GM21423 (cell line): ENCODE data around the gene HYCC1.
A peak's percentile ranks its signal among the peaks of the same experiment; 100 is the strongest.
"Not testable (repeated sequence)": the region's sequence is repeated elsewhere in the genome, so short reads cannot be mapped to it uniquely, and the experiment has no call there.

Experiments used
- ATAC-seq: cut with Tn5 transposase; IDR thresholded peaks from one replicate; pipeline ENCODE4 v1.9.1; 2021; ENCODE audit warnings: mild to moderate bottlenecking, moderate library complexity; ENCODE audit not compliant: unreplicated experiment

Gene HYCC1

DNA sequence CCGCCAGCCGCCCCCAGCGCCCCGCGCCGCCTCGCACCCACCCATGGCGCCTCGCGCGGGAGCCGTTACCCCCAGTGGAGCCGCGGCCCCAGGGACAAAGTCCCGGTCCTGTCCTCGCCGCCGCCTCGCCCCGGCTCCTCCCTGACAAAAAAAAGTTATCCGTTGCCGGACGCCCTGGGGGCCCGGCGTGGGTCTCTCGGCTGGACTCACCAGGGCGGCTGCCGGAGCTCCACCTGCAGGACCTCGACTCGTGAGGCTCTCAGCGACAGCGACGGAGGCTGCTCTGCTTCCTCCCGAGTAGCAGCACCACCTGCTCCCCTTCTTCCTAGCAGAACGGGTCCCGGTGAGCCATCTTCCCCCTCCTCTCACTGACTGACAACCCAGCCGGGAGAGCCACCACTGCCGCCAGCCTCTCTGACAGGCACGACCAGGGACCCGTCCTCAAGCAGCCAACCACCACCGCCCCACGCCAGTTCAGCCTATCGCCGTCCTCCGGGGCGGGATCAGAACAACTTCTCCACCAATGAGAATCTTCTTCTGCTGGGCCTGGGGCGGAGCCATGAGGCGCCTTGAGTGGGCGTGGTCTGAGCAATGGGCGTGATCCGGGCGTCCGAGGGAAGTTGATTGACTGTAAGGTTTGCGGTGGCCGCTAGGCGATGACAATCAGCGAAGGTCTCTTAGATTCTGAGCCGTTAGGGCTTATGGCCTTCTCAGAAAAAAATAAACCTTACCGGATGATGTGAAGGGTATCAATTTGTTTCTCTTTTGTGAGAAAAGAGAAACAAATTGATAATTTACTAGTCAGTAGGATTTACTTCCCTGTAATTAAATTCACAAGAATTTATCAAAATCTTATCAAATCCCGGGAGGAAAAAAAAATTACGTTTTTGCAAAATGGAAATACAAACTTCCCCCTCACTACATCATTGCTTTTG is at the start of gene HYCC1:
HYCC1 (minus strand) TSS at position 416 of the 935 bp plus-strand sequence. CDS start 23,019 bp downstream, outside the sequence.
- ATAC-seq: peak; percentile 92

DNA sequence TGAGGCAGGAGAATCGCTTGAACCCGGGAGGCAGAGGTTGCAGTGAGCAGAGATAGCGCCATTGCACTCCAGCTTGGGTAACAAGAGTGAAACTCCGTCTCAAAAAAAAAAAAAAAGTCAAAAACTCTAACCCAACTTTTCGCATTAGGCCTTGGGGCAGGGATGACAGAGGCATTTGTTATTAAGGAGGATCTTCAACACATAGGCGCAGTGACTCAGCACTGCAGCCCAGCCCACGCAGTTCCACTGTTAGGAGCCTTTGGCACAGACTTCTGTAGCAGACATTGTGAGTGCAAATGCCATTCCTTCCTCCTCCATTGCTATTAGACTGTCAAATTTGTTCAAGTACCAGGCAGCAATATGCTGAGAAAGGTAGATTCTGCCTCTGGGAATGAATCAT is 48.5 kb upstream of the HYCC1 start:
- no peak for ATAC-seq

DNA sequence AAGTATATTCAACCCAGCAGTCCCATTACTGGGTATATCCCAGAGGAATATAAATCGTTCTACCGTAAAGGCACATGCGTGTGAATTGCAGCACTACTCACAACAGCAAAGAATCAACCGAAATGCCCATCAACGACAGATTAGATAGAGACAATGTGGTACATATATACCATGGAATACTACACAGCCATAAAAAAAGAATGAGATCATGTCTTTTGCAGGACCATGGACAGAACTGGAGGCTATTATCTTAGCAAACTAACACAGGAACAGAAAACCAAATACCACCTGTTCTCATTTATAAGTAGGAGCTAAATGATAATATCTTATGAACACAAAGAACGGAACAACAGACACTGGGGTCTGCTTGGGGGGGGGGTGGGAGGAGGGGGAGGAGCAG is 47.4 kb upstream of the HYCC1 start:
- ATAC-seq: no peak

DNA sequence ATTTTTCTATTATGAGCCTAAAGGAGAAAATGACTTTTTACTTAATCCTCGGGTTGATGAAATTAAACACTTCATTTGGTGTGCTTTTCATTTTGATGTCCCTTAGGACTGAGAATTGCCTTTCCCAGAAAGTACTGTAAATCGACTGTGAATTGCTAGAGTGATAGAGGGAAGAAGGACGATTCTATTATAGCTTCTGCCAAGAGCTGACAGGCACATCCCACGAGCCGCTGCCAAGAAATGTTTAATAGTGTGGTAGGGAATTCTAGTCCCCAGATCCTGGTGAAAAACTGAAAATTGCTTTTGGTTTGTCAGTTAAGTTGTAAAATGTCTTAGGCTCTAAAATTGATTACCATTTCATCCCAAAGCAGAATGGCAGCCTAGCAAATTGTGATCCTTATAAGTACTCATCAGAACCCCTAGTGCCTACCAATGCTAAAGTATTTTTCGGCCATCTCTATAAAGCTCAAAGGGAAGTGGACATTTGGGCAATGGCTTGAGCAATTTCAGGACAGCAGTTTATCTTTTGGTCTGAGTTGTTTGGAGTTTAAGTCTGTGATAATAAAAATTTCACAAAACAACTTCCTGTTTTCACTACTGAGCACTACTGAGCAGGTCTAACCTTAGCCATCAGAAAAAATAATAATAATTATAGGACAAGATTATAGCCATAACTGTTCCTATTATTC is 44.6 kb upstream of the HYCC1 start:
- no peak for ATAC-seq

DNA sequence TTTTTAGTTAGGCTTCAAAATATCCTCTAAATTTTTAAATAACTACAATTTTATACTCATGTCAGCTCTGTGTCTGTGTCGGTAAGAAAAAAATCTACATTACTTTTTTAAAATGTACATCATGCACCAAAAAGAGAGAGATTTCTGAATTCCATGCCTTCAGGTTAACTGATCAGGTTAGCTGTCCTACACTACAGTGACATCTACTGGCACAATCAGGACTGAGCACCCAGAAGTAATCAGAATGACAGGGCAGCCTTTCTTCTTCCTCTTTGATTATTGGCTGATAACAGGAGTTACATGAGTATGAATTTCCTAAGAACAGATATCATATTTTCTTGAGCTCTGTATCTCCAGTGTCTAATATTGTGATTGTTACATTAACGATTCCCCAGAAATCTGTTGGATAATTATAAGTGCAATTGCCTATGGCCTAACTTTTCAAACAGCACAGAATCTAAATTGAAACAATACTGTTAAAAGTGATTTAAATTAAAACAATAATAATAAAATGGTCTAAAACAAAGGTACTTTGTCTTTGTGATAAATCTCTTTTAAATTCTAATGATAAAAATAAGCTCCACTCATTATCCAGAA is 41.8 kb upstream of the HYCC1 start:
- ATAC-seq: peak; percentile 78

DNA sequence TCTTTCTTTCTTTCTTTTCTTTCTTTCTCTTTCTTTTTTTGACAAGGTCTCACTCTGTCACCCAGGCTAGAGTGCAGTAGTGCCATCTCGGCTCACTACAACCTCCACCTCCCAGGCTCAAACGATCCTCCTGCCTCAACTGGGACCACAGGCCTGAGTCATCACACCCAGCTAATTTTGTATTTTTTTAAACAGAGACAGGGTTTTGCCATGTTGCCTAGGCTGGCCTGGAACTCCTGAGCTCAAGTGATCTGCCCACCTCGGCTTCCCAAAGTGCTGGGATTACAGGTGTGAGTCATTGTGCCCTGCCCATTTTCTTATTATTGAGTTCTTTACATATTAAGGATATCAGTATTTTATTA is 37.2 kb upstream of the HYCC1 start:
- ATAC-seq: not testable (repeated sequence)

DNA sequence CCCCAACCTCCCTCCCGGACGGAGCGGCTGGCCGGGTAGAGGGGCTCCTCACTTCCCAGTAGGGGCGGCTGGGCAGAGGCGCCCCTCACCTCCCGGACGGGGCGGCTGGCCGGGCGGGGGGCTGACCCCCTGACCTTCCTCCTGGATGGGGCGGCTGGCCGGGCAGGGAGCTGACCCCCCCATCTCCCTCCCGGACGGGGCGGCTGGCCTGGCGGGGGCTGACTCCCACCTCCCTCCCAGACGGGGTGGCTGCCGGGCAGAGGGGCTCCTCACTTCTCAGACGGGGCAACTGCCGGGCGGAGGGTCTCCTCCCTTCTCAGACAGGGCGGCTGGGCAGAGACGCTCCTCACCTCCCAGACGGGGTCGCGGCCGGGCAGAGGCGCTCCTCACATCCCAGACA is 32.4 kb upstream of the HYCC1 start:
- ATAC-seq: not testable (repeated sequence)

DNA sequence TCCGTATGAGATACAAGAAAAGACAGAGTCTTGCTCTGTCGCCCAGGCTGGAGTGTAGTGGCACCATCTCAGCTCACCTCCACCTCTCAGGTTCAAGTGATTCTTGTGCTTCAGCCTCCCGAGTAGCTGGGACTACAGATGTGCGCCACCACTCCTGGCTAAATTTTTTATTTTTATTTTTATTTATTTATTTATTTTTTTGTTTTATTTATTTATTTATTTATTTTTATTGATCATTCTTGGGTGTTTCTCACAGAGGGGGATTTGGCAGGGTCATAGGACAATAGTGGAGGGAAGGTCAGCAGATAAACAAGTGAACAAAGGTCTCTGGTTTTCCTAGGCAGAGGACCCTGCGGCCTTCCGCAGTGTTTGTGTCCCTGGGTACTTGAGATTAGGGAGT is 31.2 kb upstream of the HYCC1 start:
- not testable (repeated sequence) for ATAC-seq

DNA sequence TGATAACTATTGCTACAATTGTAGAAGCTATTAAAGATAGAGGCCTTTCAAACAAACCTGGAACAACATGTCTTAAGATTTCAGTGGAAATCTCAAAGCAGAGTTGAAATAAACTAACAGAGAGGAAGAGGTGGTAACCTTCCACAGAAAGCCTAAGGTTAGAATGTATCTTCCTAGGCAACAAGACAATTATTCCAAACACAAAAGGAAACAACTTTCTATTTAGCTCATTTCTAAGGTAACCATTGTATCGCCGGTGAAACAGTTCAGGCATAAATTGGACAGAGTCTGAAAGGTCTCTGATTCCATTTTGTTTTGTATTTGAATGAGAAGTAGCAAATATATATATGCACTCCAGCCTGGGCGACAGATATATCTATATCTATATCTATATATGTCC is 30.7 kb upstream of the HYCC1 start:
- ATAC-seq: no peak

DNA sequence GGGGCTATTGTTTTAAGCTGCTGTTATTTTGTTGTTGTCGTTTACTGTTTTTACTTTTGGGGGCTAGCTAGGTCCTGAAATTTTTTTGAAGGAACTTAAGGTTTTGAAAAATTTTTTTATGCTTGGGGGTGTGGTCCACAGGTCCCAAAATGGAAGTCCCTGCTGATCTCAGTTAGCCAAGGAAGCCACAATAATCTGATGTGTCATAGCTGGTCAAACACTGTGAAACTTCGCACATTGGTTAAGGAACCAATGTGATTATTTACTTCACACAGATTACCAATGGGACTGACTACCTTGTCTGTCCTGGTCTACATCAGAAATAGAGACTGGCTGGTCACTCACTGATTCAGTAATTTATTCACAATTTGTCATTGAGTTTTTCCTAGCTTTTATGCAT is 29.5 kb upstream of the HYCC1 start:
- no peak for ATAC-seq

DNA sequence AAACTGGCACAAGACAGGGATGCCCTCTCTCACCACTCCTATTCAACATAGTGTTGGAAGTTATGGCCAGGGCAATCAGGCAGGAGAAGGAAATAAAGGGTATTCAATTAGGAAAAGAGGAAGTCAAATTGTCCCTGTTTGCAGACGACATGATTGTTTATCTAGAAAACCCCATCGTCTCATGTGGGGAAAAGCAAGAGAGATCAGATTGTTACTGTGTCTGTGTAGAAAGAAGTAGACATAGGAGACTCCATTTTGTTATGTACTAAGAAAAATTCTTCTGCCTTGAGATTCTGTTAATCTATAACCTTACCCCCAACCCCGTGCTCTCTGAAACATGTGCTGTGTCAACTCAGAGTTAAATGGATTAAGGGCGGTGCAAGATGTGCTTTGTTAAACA is 25.7 kb upstream of the HYCC1 start:
- ATAC-seq: not testable (repeated sequence)

DNA sequence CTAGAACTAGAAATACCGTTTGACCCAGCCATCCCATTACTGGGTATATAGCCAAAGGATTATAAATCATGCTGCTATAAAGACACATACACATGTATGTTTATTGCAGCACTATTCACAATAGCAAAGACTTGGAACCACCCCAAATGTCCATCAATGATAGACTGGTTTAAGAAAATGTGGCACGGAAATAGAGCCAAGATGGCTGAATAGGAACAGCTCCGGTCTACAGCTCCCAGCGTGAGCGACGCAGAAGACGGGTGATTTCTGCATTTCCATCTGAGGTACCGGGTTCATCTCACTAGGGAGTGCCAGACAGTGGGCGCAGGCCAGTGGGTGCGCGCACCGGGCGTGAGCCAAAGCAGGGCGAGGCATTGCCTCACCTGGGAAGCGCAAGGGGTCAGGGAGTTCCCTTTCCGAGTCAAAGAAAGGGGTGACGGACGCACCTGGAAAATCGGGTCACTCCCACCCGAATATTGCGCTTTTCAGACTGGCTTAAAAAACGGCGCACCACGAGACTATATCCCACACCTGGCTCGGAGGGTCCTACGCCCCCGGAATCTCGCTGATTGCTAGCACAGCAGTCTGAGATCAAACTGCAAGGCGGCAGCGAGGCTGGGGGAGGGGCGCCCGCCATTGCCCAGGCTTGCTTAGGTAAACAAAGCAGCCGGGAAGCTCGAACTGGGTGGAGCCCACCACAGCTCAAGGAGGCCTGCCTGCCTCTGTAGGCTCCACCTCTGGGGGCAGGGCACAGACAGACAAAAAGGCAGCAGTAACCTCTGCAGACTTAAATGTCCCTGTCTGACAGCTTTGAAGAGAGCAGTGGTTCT is 21.8 kb upstream of the HYCC1 start:
- not testable (repeated sequence) for ATAC-seq

DNA sequence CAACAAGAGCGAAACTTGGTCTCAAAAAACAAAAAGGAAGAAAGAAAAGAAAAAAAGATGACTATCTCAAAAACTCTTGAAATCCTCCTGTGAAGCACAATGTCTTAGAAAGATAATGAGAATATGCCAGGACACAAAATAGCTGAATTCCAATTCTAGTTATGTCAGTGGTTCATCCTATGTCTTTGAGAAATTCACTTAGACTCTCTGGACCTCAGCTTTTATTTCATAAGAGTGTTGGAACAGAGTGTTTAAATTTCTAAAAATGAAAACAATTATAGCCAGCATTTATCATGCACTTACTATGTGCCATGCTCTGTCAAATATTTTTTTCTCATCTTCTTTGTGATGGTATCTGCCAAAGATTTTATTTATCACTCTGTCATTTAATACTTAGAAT is 13.3 kb upstream of the HYCC1 start:
- ATAC-seq: no peak

DNA sequence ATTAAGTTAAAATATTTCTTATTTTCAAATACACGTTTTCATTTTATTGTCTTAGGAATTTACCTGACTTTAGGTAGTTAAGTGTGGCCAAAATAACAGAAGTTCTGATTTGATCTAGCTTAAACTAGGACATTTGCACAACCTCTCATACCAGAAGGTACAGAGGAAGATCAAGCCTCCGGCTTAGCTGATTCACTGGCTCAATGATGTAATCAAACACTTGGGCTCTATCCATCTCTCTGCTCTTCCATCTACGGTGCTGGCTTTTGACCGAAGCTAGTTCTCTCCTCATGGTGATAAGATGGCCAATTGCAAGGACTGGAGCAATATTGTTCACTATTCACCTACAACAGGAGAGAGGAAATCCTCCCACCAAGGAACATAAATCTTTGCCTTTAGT is 12.2 kb upstream of the HYCC1 start:
- ATAC-seq: no peak

DNA sequence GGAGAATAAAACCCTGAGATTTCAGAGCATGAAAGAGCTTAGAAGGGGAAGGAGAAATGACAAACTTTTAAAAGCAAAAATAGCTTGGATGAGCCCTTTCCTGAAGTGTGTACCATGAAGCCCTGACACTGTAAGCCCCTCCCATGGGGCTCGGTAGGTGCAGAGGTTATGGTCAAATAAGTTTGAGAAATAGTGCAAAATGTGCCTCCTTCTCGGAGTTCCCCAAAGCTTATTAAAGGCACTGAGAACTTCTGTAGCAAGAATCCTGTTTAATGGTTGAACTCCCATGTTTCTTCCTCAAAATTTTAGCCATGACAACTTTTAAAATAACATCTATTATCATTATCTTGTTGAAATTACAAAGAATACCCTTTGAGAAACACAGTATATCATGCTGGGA is 10.5 kb upstream of the HYCC1 start:
- ATAC-seq: no peak

DNA sequence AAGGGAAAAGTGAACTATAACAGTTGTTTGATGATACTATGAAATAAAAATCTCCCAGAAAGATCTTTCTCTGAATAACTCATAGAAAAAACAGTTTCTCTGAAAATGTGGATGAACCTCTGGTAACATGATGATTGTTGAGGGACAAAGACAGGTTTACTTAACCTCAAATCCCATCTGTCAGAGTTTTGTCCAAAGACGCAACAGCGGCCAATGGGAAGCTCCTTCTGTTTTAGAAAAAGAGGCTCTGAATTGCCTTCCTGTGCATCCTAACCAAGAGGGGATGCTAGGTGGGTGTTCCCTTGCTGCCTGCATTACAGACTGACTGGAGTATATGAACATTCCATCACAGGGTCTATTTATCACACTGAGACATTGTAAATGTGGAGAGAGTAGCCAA is 8.9 kb upstream of the HYCC1 start:
- no peak for ATAC-seq

DNA sequence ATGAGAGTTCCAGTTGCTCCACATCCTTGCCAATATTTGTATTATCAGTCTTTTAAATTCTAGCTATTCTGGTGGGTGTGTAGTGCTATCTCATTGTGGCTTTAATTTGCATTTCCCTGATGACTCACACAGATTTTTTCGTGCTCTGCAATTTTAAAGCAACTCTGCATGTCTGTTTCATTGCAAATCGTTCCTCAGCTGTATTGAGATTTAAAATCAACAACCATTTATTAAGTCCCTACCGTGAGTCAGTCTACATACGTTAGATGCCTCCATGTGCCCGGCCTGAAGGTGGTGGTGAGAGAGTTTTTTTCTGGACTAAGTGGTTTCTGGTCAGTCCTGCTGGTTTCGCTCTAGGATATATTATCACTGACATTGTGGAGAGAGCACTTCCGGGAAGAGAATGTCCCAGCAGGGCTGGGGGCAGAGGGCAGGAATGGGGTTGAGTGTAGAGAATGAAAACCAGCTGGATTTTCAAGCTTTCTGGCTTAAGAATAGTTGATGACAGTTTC is 8.4 kb upstream of the HYCC1 start:
- no peak for ATAC-seq

DNA sequence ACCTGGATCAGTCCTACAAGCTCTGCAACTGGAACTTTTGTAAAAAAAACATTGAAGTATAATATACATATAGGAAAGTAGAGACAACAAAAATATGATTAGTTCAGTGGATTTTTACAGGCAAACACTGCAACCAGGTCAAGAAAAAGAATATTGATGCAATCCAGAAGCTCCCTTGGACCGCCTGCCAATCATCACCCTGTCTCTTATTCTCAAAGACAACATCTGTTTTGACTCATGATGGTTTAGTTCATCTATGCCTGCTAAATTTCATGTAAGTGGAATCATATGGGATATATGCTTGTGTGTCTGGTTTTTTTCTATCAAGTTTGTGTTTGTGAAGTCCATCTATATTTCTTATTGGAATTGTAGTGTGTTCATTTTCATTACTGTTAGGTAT is 7.7 kb upstream of the HYCC1 start:
- ATAC-seq: no peak

DNA sequence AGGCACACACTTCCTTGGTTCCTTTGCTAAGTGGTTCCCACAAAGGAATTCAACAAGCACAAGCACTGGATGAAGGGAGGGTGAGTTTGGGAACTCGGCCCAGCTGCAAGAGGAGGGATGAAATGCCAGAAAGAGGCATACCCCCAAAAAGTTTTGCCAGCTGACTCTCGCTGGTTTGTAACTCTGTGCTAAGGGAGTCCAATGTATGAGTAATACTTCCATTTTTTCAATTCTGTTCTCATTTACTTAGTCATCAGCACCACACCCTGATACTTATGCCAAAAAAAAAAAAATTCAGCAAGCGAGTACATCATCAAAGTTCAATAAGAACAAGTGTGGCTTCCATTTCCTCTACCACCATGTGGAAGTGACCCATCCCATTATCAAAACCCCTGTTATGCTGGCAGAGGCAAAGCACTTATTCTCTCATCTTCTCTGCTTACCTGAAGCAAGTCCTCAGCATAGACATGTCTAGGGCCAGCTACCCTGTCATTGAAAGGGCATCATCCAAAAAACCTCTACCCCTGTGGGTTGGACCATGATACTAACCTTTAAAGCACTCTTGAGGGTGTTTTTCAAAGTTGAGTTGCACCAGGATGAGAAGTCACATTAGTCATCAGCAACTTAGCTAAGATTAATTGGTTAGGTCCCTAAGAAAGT is 6.9 kb upstream of the HYCC1 start:
- ATAC-seq: no peak

DNA sequence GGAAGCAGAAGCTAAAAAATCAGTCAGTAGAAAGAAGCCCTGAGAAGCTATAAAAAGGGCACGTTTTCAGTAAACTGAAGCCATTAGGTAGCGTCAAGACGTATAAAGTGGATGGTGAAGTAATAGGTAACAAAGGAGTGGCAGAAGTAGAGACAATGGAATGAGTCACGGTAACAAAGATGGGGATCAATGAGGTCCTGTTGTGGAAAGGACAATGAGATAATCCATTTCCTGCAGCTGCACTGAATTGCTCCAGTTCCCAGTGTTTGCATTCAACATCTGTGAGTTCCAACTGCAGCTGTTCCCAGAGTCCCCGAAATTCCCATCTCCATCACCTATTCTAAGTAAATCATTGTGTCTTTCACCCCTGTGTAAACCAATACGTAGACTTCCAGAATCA is 4.8 kb upstream of the HYCC1 start:
- ATAC-seq: no peak
